Tibial nerve (tissue), 4 donors: Measurements from ENCODE around the gene CPSF6.

ENCODE experiments used
- EP300 ChIP-seq, 2 donors: sonication (generic); formaldehyde crosslinking; IDR thresholded peaks; one replicate each; pipeline ENCODE4 v1.6.1; 2017; ENCODE audit warnings: antibody characterized with exemption in 2 of 2, mild to moderate bottlenecking in 1 of 2
- POLR2A ChIP-seq, 2 donors: fragments of 450-650 bp; IDR thresholded peaks; one replicate each; pipeline ENCODE4 v1.6.1; 2017; ENCODE audit warnings: antibody characterized with exemption in 2 of 2, mild to moderate bottlenecking in 2 of 2, moderate library complexity in 2 of 2
- TF ChIP-seq, protein P1 (sequence below), 5 experiments: fragments of 200-600 bp in 3 of 5; fragments of 450-650 bp in 2 of 5; sonication (generic) in 3 of 5; IDR thresholded peaks; one replicate each; pipeline ENCODE4 v1.5.1; 2016 to 2019; ENCODE audit warnings: antibody characterized with exemption in 5 of 5, mild to moderate bottlenecking in 3 of 5, moderate library complexity in 2 of 5

DNA sequence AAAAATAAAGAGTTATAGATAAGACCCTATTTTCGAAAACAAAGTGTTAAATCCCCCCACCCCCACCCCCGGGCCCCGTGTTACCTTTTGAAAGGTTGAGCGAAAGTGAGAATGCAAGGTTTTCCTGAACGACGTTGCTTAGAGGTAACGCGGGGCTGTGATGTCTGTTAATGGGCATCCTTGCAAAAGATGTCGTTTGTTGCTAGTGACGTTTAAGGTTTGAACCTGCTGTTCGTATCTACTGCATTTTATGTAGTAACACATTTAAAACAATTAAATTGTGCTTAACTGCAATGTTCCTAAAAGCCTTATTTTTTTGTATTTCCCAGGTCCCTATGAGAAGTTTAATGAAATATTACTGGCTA, 1.2 kb downstream of the CPSF6 start:
- TF ChIP-seq, protein P1, sequence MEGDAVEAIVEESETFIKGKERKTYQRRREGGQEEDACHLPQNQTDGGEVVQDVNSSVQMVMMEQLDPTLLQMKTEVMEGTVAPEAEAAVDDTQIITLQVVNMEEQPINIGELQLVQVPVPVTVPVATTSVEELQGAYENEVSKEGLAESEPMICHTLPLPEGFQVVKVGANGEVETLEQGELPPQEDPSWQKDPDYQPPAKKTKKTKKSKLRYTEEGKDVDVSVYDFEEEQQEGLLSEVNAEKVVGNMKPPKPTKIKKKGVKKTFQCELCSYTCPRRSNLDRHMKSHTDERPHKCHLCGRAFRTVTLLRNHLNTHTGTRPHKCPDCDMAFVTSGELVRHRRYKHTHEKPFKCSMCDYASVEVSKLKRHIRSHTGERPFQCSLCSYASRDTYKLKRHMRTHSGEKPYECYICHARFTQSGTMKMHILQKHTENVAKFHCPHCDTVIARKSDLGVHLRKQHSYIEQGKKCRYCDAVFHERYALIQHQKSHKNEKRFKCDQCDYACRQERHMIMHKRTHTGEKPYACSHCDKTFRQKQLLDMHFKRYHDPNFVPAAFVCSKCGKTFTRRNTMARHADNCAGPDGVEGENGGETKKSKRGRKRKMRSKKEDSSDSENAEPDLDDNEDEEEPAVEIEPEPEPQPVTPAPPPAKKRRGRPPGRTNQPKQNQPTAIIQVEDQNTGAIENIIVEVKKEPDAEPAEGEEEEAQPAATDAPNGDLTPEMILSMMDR (IDR thresholded peaks at IDR 0.05): no peak
- no peak for TF ChIP-seq POLR2A (IDR thresholded peaks at IDR 0.05)
- TF ChIP-seq EP300 (IDR thresholded peaks at IDR 0.05): no peak
